GM18505 (cell line): ENCODE measurements around the gene SMCHD1.
"Not testable (repeated sequence)": the region's sequence is repeated elsewhere in the genome, so short reads cannot be mapped to it uniquely, and the experiment has no call there.

ENCODE experiments used
- ATAC-seq: cut with Tn5 transposase; IDR thresholded peaks from one replicate; pipeline ENCODE4 v1.9.1; 2021; ENCODE audit not compliant: unreplicated experiment
- POLR2A ChIP-seq: IDR thresholded peaks from 4 replicates; pipeline ENCODE4 v1.6.1; 2011; ENCODE audit warnings: borderline replicate concordance; ENCODE audit not compliant: insufficient read depth, insufficient read length; ENCODE audit errors: extremely low read depth

Gene SMCHD1

GRCh38 chr18:2848247-2849246 is 193.0 kb downstream of the SMCHD1 start:
- no peak for ATAC-seq
- no peak for TF ChIP-seq POLR2A

- no peak for TF ChIP-seq POLR2A
- no peak for ATAC-seq
Observed at GRCh38 chr18:2850816-2851215, 195.3 kb downstream of the SMCHD1 start.

- ATAC-seq: no peak
- TF ChIP-seq POLR2A: no peak
Observed at GRCh38 chr18:2851771-2852170, 196.2 kb downstream of the SMCHD1 start.

- not testable (repeated sequence) for ATAC-seq
Observed at GRCh38 chr18:2852460-2852859, 196.9 kb downstream of the SMCHD1 start.

DNA sequence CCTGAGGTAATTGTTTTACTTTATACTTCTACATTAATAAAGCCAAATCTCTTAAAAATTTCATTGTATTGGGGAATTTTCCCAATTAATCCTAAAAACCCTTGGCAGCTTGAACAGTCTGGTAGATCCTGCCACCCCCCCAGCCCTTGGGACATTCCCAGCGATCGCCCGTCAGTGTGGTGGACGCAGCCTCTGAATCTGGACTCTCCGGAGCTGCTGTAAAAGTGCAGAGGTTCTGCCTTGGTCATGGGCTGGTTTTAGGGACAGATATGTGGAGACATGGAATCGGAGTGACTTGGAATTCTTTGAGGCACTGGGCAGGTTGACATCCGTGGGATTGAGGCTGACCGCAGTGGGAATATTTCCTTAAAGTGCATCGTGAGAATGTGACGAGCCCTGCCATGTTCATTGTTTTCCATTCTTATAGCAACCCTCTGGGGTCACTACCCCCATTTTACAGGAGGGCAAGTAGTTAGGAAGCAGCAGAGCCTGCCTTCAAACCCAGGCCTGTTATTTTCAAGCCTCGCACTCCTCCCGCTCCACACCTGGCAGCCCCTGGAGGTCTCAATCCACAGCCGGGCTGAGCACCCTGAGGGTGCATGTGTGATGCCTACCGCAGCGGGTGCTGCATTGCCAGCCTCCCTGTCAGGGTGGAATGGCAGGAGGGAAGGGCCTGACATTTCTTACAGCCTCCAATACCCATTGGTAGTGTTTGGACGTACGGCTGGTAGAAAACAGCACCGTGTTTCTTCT is 197.8 kb downstream of the SMCHD1 start:
- ATAC-seq: no peak
- no peak for TF ChIP-seq POLR2A

DNA sequence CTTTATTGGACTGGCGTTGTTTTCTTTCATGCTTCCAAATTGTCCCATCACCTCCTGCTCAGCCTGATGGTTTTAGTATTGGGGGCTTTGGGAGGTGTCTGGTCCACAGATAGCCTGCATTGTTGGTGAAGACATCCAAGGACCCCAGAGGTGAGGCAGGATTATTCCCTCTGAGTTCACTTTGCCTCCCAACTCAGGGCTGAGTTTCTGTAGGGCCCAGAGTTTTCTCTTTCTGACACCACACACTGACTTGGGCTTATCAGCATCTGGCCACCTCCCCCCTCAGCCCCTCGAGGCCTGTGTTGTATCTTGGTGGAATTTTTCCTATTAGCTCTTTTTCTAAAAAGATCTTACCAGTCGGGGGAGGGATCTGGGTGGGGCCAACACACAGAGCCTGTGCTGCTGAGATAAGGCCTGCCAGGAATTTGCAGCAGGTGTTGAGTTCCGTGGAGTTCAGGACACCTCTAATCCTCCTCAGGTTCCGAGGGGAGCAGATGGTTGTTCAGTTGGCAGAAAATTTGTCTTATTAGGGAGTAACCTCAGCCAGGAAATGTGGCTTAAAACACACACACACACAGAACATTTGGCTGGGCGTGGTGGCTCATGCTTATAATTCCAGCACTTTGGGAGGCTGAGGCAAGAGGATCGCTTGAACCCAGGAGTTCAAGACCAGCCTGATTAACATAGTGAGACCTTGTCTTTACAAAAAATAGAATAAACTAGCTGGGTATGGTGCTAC is 198.6 kb downstream of the SMCHD1 start:
- TF ChIP-seq POLR2A: no peak
- no peak for ATAC-seq
